Measurements from ENCODE around the gene C10orf95. TPM values are rescaled to one million over a fixed set of nuclear protein-coding genes. Genes with fewer than 3 reads are reported as not detected.

The C10orf95 gene
- total and polyA plus RNA-seq, 9 donors, result 0.11 to 22.3 (median 0.56) TPM; not detected in 3

GRCh38 chr10:102435529-102436233 is 15.7 kb downstream of the C10orf95 start:
- peak in 4 of 5 donors; percentile 42 to 65 (median 56) for DNase-seq
- 2 to 5% (median 2%) methylated on average over 11 to 14 of the region's 14 CpGs for WGBS, 3 donors
- peaks cover 10% of the 10 kb centered on the region for H3K4me1 ChIP-seq (ENCODE audit: insufficient read depth)
- peak overlapping the region in 1 of 2 donors; percentile 64 for H3K27ac ChIP-seq
- no peaks in the 10 kb centered on the region for H3K36me3 ChIP-seq
- no peak for TF ChIP-seq CTCF (IDR thresholded peaks at IDR 0.05)
- TF ChIP-seq POLR2A (IDR thresholded peaks at IDR 0.05), result no peak
- TF ChIP-seq EP300 (IDR thresholded peaks at IDR 0.05), result no peak
- peak overlapping the region; percentile 29 for H3K4me3 ChIP-seq
- intact Hi-C loops (cut with DNase I), result no loop called here
- no peaks in the 10 kb centered on the region for H3K27me3 ChIP-seq
- no peaks in the 10 kb centered on the region for H3K9me3 ChIP-seq

DNA sequence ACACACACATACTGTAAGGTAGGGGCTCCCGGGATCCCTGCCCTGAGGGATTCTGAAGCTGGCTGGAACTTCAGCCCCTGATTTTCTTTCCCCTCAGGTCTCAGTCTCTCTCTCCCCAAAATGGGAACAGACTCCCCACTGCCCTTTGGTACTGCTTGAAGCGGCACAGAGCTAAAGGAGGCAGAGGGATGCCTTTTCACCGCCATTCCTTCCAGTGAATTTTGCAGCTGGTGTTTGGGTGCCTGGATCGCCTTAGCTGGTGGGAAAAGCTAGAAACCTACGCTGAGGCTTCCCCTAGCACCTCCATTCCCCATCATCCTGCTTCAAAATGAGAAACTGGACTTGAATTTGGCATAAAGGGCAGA is 16.2 kb downstream of the C10orf95 start:
- H3K36me3 ChIP-seq, result no peaks in the 10 kb centered on the region
- no peak for DNase-seq
- no peaks in the 10 kb centered on the region for H3K27me3 ChIP-seq
- WGBS, 3 donors, result 14 to 21% (median 17%) methylated on average over 5 of the region's 5 CpGs
- intact Hi-C loops (cut with DNase I), result no loop called here
- H3K9me3 ChIP-seq, result no peaks in the 10 kb centered on the region
- TF ChIP-seq CTCF (IDR thresholded peaks at IDR 0.05), result no peak
- TF ChIP-seq POLR2A (IDR thresholded peaks at IDR 0.05), result no peak
- TF ChIP-seq EP300 (IDR thresholded peaks at IDR 0.05), result no peak
- peak overlapping the region; percentile 29 for H3K4me3 ChIP-seq
- H3K27ac ChIP-seq, result peak overlapping the region in 1 of 2 donors; percentile 64
- peaks cover 10% of the 10 kb centered on the region for H3K4me1 ChIP-seq (ENCODE audit: insufficient read depth)

GRCh38 chr10:102434394-102435132 is 16.8 kb downstream of the C10orf95 start:
- H3K9me3 ChIP-seq, result no peaks in the 10 kb centered on the region
- peak in 1 of 5 donors; percentile 56 for DNase-seq
- no peaks in the 10 kb centered on the region for H3K36me3 ChIP-seq
- no peaks in the 10 kb centered on the region for H3K27me3 ChIP-seq
- H3K4me1 ChIP-seq (ENCODE audit: insufficient read depth), result peaks cover 10% of the 10 kb centered on the region
- WGBS, 3 donors, result 29 to 35% (median 34%) methylated on average over 9 of the region's 9 CpGs
- TF ChIP-seq EP300 (IDR thresholded peaks at IDR 0.05), result no peak
- no peak for TF ChIP-seq CTCF (IDR thresholded peaks at IDR 0.05)
- no peak for TF ChIP-seq POLR2A (IDR thresholded peaks at IDR 0.05)
- intact Hi-C loops (cut with DNase I), result no loop called here
- H3K27ac ChIP-seq, result peak overlapping the region in 1 of 2 donors; percentile 64
- H3K4me3 ChIP-seq, result no peak overlapping the region

DNA sequence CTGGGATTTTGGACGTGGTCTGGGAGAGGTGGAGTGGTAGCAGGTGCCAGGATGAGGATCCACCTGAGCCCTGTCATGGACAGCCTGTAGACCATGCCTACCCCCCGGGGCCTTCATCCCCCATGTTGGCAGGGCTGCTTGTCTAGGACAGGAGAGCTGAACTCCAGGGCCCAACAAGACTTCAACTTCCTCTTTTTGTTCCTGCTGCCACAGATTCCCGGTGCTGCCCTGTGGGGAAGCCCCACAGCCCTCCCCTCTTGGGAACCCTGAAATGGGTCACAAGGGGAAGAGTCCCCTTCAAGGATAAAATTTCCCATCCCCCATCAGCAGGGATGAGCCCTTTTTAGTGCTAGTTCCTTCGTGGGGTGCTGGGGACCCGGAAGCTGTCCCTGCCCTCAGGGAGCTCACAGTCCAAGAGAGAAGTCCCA is 17.7 kb downstream of the C10orf95 start:
- H3K4me3 ChIP-seq, result no peak overlapping the region
- no peaks in the 10 kb centered on the region for H3K27me3 ChIP-seq
- no peak for DNase-seq
- intact Hi-C loops (cut with DNase I), result no loop called here
- no peaks in the 10 kb centered on the region for H3K36me3 ChIP-seq
- H3K4me1 ChIP-seq (ENCODE audit: insufficient read depth), result peaks cover 10% of the 10 kb centered on the region
- WGBS, 3 donors, result 60 to 68% (median 65%) methylated on average over 5 of the region's 5 CpGs
- H3K27ac ChIP-seq, result no peak overlapping the region
- H3K9me3 ChIP-seq, result no peaks in the 10 kb centered on the region
- TF ChIP-seq CTCF (IDR thresholded peaks at IDR 0.05) (no peak), POLR2A (IDR thresholded peaks at IDR 0.05) (no peak), EP300 (IDR thresholded peaks at IDR 0.05) (no peak)

All from ovary (tissue), 9 donors.